ENCODE measurements around the gene ZFHX2.

The ZFHX2 gene

GRCh38 chr14:23566778-23567185, 15.2 kb upstream of the ZFHX2 start:
- Mint-ChIP-seq H3K9me3 (no peaks in the 10 kb centered on the region), H3K27me3 (peaks cover 2% of the 10 kb centered on the region), H3K27ac (peak overlapping the region; percentile 87 to 98), H3K4me1 (peaks cover 48% of the 10 kb centered on the region), H3K4me3 (peak overlapping the region; percentile 95 to 100)
- ATAC-seq: no peak
- DNase-seq: no peak

DNA sequence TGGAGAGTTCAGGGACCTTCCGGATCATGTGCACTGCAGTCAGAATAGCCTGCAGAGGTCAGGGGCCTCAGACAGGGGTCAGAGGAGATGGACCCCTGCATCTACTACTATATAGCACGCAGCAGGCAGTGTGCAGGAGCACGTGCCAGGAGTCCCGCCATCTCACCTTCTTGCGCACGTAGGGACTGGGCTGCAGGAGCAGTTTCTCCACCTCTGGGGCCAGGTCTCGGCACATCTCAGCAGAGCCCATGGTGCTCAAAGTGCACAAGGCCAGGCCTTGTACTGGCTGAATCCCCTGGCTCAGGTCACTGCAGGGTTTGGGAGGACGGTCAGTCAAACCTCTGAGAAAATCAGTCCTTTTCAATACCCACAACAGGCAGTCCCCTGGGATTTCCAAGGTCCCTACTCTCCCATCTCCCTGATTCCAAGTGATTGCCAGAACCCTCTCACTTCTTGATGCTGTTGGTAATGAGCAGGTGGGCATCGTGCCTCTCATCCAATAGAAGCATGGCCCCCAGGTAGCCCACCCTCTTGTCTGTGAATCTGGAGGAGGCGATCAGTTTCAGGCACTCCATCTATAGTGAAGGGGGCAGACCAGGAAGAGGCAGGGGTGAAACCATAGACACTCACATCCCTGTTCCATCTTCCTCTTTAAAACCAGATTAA, 14.7 kb upstream of the ZFHX2 start:
- Mint-ChIP-seq H3K4me1 (peaks cover 53% of the 10 kb centered on the region), H3K4me3 (peak overlapping the region; percentile 95 to 100), H3K9me3 (no peaks in the 10 kb centered on the region), H3K27me3 (no peaks in the 10 kb centered on the region), H3K27ac (peak overlapping the region; percentile 19 to 87)
- ATAC-seq (no peak), DNase-seq (no peak)

- H3K4me3 Mint-ChIP-seq: peak overlapping the region in 1 of 2 donors; percentile 95
These were observed 14.1 kb upstream of the ZFHX2 start for GRCh38 chr14:23565626-23566025.

DNA sequence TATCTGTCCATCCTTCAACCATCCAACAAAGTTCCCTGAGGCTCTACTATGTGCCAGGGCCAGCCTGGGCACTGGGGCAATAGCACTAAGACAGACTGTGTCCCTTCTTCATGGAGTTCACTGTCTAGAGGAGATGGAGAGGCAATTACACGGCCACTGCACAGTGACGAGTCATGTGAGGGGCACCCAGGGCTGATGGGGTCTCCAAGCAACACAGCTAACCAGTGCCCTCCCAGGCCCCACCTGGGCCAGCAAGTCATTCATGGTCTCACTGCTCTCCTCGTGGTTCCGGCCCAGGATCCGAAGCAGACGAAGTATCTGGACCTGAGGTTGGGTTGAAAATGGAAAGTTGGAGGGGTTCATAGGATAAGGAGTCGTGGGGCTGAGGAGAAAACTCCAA, 13.3 kb upstream of the ZFHX2 start:
- no peaks in the 10 kb centered on the region for H3K27me3 Mint-ChIP-seq
- no peaks in the 10 kb centered on the region for H3K9me3 Mint-ChIP-seq
- DNase-seq (no peak), ATAC-seq (no peak)
- H3K4me3 Mint-ChIP-seq: no peak overlapping the region
- peaks cover 67% of the 10 kb centered on the region for H3K4me1 Mint-ChIP-seq
- H3K27ac Mint-ChIP-seq: no peak overlapping the region

More at GRCh38 chr14:23565626-23566025, 14.1 kb upstream of the ZFHX2 start:
- DNase-seq (no peak), ATAC-seq (no peak)
- H3K9me3 Mint-ChIP-seq: no peaks in the 10 kb centered on the region
- peaks cover 59% of the 10 kb centered on the region for H3K4me1 Mint-ChIP-seq
- H3K27ac Mint-ChIP-seq: peak overlapping the region in 1 of 2 donors; percentile 61
- no peaks in the 10 kb centered on the region for H3K27me3 Mint-ChIP-seq

GRCh38 chr14:23564181-23564812, 12.7 kb upstream of the ZFHX2 start:
- Mint-ChIP-seq H3K4me3 (peak overlapping the region in 1 of 2 donors; percentile 11), H3K27me3 (no peaks in the 10 kb centered on the region), H3K4me1 (peaks cover 68% of the 10 kb centered on the region), H3K27ac (no peak overlapping the region), H3K9me3 (no peaks in the 10 kb centered on the region)
- ATAC-seq (no peak), DNase-seq (no peak)

- Mint-ChIP-seq H3K4me1 (peaks cover 69% of the 10 kb centered on the region), H3K9me3 (no peaks in the 10 kb centered on the region), H3K27me3 (no peaks in the 10 kb centered on the region), H3K27ac (no peak overlapping the region), H3K4me3 (peak overlapping the region in 1 of 2 donors; percentile 11)
- ATAC-seq (no peak), DNase-seq (no peak)
These were observed 12.1 kb upstream of the ZFHX2 start for GRCh38 chr14:23563473-23564180.

- Mint-ChIP-seq H3K27ac (no peak overlapping the region), H3K4me1 (peaks cover 68% of the 10 kb centered on the region), H3K9me3 (no peaks in the 10 kb centered on the region), H3K4me3 (no peak overlapping the region), H3K27me3 (no peaks in the 10 kb centered on the region)
- no peak for ATAC-seq
- DNase-seq: peak in 1 of 2 donors; percentile 48
These were observed 11.4 kb upstream of the ZFHX2 start for GRCh38 chr14:23562822-23563472.

- Mint-ChIP-seq H3K27me3 (no peaks in the 10 kb centered on the region), H3K9me3 (no peaks in the 10 kb centered on the region), H3K4me1 (peaks cover 72% of the 10 kb centered on the region), H3K27ac (no peak overlapping the region), H3K4me3 (no peak overlapping the region)
- no peak for ATAC-seq
- DNase-seq: no peak
These were observed 10.6 kb upstream of the ZFHX2 start for GRCh38 chr14:23561873-23562821.

DNA sequence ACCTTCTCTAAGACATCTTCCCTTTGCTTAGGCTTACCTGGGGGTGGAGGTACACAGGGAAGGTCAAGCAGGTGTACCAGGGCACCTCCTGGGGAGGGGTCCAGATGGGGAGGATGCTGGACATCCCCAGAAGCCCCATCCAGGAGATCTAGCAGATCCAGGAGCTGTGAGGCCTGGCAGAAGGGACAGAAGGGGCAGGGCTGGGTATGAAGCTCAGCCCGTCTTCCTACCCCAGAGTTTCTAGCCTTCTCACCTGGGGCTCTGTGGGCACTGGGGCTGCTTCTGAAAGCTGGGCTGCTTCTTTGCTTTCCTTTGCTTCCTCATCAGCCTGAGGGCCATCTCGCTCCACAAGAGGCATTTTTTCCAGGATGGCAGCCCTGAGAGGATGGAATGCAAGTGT, 9.7 kb upstream of the ZFHX2 start:
- peak overlapping the region; percentile 23 to 86 for H3K27ac Mint-ChIP-seq
- no peak overlapping the region for H3K4me3 Mint-ChIP-seq
- peaks cover 75% of the 10 kb centered on the region for H3K4me1 Mint-ChIP-seq
- no peak for DNase-seq
- no peaks in the 10 kb centered on the region for H3K9me3 Mint-ChIP-seq
- no peaks in the 10 kb centered on the region for H3K27me3 Mint-ChIP-seq
- no peak for ATAC-seq

- ATAC-seq (no peak), DNase-seq (no peak)
- no peak overlapping the region for H3K4me3 Mint-ChIP-seq
- no peaks in the 10 kb centered on the region for H3K9me3 Mint-ChIP-seq
- no peaks in the 10 kb centered on the region for H3K27me3 Mint-ChIP-seq
- H3K4me1 Mint-ChIP-seq: peaks cover 84% of the 10 kb centered on the region
- peak overlapping the region in 1 of 2 donors; percentile 73 for H3K27ac Mint-ChIP-seq
These were observed 8.5 kb upstream of the ZFHX2 start for GRCh38 chr14:23559926-23560520.

- no peaks in the 10 kb centered on the region for H3K9me3 Mint-ChIP-seq
- ATAC-seq: no peak
- H3K27ac Mint-ChIP-seq: no peak overlapping the region
- no peaks in the 10 kb centered on the region for H3K27me3 Mint-ChIP-seq
- peaks cover 80% of the 10 kb centered on the region for H3K4me1 Mint-ChIP-seq
- peak; percentile 62 to 66 for DNase-seq
- no peak overlapping the region for H3K4me3 Mint-ChIP-seq
These were observed 7.7 kb upstream of the ZFHX2 start for GRCh38 chr14:23559010-23559925.

DNA sequence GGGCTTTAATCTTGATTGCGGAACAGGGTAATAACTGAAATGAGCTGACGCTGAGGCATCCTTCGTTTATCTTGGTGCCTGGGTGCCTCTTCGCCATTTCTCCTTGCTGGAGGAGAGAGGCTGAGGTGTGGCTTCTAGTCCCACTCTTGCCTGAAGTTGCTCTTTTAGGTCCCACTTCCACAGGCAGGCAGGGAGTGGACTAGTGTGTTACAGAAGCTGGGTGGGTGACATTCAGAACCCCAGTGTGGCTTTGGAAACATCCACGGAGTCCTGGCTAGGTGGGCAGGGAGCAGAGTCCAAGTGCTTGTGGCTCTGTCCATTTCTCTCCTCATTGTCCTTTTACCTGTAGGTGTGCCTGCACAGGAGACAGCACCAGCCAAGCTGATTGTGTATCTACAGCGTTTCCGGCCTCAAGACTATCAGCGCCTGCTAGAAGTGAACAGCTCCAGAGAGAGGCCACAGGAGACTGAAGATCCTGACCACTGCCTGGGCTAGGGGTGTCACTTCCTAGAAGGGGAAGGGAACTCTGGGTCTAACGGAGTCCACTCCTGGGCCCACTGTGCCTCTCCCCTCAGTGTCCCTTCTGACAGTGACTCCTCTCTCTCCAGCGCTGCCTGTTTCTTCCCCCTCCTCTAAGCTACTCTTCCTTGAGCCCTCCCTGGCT, 6.9 kb upstream of the ZFHX2 start:
- H3K27me3 Mint-ChIP-seq: no peaks in the 10 kb centered on the region
- peaks cover 74% of the 10 kb centered on the region for H3K4me1 Mint-ChIP-seq
- no peak overlapping the region for H3K27ac Mint-ChIP-seq
- H3K4me3 Mint-ChIP-seq: peak overlapping the region in 1 of 2 donors; percentile 1
- ATAC-seq (no peak), DNase-seq (no peak)
- no peaks in the 10 kb centered on the region for H3K9me3 Mint-ChIP-seq

GRCh38 chr14:23557946-23558345, 6.4 kb upstream of the ZFHX2 start:
- Mint-ChIP-seq H3K9me3 (no peaks in the 10 kb centered on the region), H3K4me3 (peak overlapping the region; percentile 54 to 75), H3K27me3 (no peaks in the 10 kb centered on the region), H3K4me1 (peaks cover 71% of the 10 kb centered on the region), H3K27ac (peak overlapping the region in 1 of 2 donors; percentile 24)
- DNase-seq: no peak
- ATAC-seq: no peak

All from stimulated activated naive CD8-positive, alpha-beta T cell treated with anti-CD3 and anti-CD28 coated beads, Interleukin-15, amount 100 ng/mL, for 72 hours (primary cell).